Liver (tissue), 9 donors: Measurements from ENCODE around the gene MPND. TPM values are rescaled to one million over a fixed set of nuclear protein-coding genes. Genes with fewer than 3 reads are reported as not detected.

Experiments
- DNase-seq: peaks from one replicate; pipeline ENCODE4 v3.0.0-alpha.2; 2017; ENCODE audit warnings: low spot score
- H3K27ac ChIP-seq, 2 donors: one replicate each; pipeline ENCODE4 v1.7.0; 2013; ENCODE audit warnings: inconsistent platforms in 2 of 2, low read length in 2 of 2, control low read depth in 1 of 2, low read depth in 1 of 2, mild to moderate bottlenecking in 1 of 2
- H3K27me3 ChIP-seq, 4 donors: one replicate each; pipeline versions ENCODE4 v1.6.1 to v1.7.0; 2013; ENCODE audit warnings: low read length in 3 of 4, inconsistent platforms in 1 of 4, mild to moderate bottlenecking in 1 of 4, moderate library complexity in 1 of 4; ENCODE audit not compliant: control insufficient read depth in 4 of 4, insufficient read depth in 4 of 4
- H3K36me3 ChIP-seq, 4 donors: one replicate each; pipeline versions ENCODE4 v1.6.1 to v1.7.0; 2013; ENCODE audit warnings: low read length in 3 of 4, mild to moderate bottlenecking in 3 of 4, low read depth in 1 of 4, moderate library complexity in 1 of 4; ENCODE audit not compliant: control insufficient read depth in 4 of 4, insufficient read depth in 3 of 4
- H3K4me1 ChIP-seq, 4 donors: one replicate each; pipeline versions ENCODE4 v1.6.1 to v1.7.0; 2013; ENCODE audit warnings: low read length in 3 of 4, mild to moderate bottlenecking in 3 of 4, moderate library complexity in 1 of 4; ENCODE audit not compliant: control insufficient read depth in 4 of 4, insufficient read depth in 4 of 4
- H3K4me3 ChIP-seq, 3 donors: one replicate each; pipeline versions ENCODE4 v1.6.1 to v1.7.0; 2013; ENCODE audit warnings: low read length in 3 of 3, control low read depth in 1 of 3, low read depth in 1 of 3, mild to moderate bottlenecking in 1 of 3
- H3K9ac ChIP-seq, 2 donors: one replicate each; pipeline ENCODE4 v1.7.0; 2013; ENCODE audit warnings: low read length in 2 of 2, mild to moderate bottlenecking in 2 of 2, moderate library complexity in 2 of 2, control low read depth in 1 of 2, low read depth in 1 of 2
- H3K9me3 ChIP-seq, 4 donors: one replicate each; pipeline versions ENCODE4 v1.6.1 to v1.7.0; 2013; ENCODE audit warnings: low read length in 3 of 4; ENCODE audit not compliant: control insufficient read depth in 4 of 4
- FOXA1 ChIP-seq: IDR thresholded peaks from 2 replicates; pipeline ENCODE4 v1.6.1; 2016; ENCODE audit warnings: antibody characterized with exemption
- FOXA2 ChIP-seq: IDR thresholded peaks from 2 replicates; pipeline ENCODE4 v1.6.1; 2016; ENCODE audit warnings: antibody characterized with exemption
- GABPA ChIP-seq, 2 donors: IDR thresholded peaks in 1 of 2; conservative IDR thresholded peaks in 1 of 2; 2 replicates each; pipeline ENCODE4 v1.6.1; 2016; ENCODE audit warnings: antibody characterized with exemption in 2 of 2, mild to moderate bottlenecking in 1 of 2, moderate library complexity in 1 of 2
- HNF4A ChIP-seq, 2 donors: conservative IDR thresholded peaks; 2 replicates each; pipeline ENCODE4 v1.6.1; 2016; ENCODE audit warnings: antibody characterized with exemption in 2 of 2, mild to moderate bottlenecking in 2 of 2
- HNF4G ChIP-seq: IDR thresholded peaks from 2 replicates; pipeline ENCODE4 v1.6.1; 2016; ENCODE audit warnings: antibody characterized with exemption
- JUND ChIP-seq, 2 donors: IDR thresholded peaks; 2 replicates each; pipeline ENCODE4 v1.6.1; 2016; ENCODE audit warnings: antibody characterized with exemption in 2 of 2
- RAD21 ChIP-seq, 2 donors: IDR thresholded peaks; 2 replicates each; pipeline ENCODE4 v1.6.1; 2016; ENCODE audit warnings: antibody characterized with exemption in 2 of 2, mild to moderate bottlenecking in 2 of 2
- RXRA ChIP-seq, 2 donors: IDR thresholded peaks; 2 replicates each; pipeline ENCODE4 v1.6.1; 2017 to 2018; ENCODE audit warnings: antibody characterized with exemption in 2 of 2, mild to moderate bottlenecking in 1 of 2
- SP1 ChIP-seq: IDR thresholded peaks from 2 replicates; pipeline ENCODE4 v1.6.1; 2018; ENCODE audit warnings: antibody characterized with exemption, mild to moderate bottlenecking
- TAF1 ChIP-seq: conservative IDR thresholded peaks from 2 replicates; pipeline ENCODE4 v1.6.1; 2016; ENCODE audit warnings: antibody characterized with exemption, mild to moderate bottlenecking
- YY1 ChIP-seq: IDR thresholded peaks from 2 replicates; pipeline ENCODE4 v1.6.1; 2016; ENCODE audit warnings: antibody characterized with exemption, mild to moderate bottlenecking
- WGBS: extraction: QIAGEN DNeasy Blood & Tissue Kit; methylation state at CpG from one replicate; pipeline ENCODE4 v1.1.7; 2013; 5-methylcytosine and 5-hydroxymethylcytosine counted together
- polyA plus RNA-seq, 2 donors: library from polyadenylated mRNA; stranded (reverse) in 1 of 2; unstranded in 1 of 2; fragments of 200-250 nt in 1 of 2; fragments of >200 nt in 1 of 2; fragmentation: Nextera tagmentation in 1 of 2; extraction: Ambion mirVana in 1 of 2; gene quantifications; one replicate each; pipeline versions ENCODE4 v1.2.1 to v1.2.3, GENCODE V29; 2013 to 2015
- total RNA-seq, 2 donors: library from RNA; depleted of rRNA; stranded (reverse); fragments of >200 nt; gene quantifications; one replicate each; pipeline ENCODE4 v1.2.3, GENCODE V29; 2014
- TF ChIP-seq, protein P1 (sequence below): IDR thresholded peaks from 2 replicates; pipeline ENCODE4 v1.6.1; 2016; ENCODE audit warnings: antibody characterized with exemption
- TF ChIP-seq, protein P2 (sequence below): IDR thresholded peaks from 2 replicates; pipeline ENCODE4 v1.6.1; 2016; ENCODE audit warnings: antibody characterized with exemption
- TF ChIP-seq, protein P3 (sequence below): fragments of 150-350 bp; IDR thresholded peaks from 2 replicates; pipeline ENCODE4 v1.5.1; 2017; ENCODE audit warnings: improper control_type of control experiment, low read depth, low read length; ENCODE audit not compliant: missing input control
- TF ChIP-seq, protein P4 (sequence below): IDR thresholded peaks from 2 replicates; pipeline ENCODE4 v1.6.1; 2016; ENCODE audit warnings: antibody characterized with exemption
- TF ChIP-seq, protein P5 (sequence below): IDR thresholded peaks from 2 replicates; pipeline ENCODE4 v1.6.1; 2016; ENCODE audit warnings: antibody characterized with exemption, mild to moderate bottlenecking
- donor health status: healthy.
- donor health status: healthy.
- donor health status: healthy.
- donor health status: healthy.
- donor health status: healthy.

Gene MPND
- total and polyA plus RNA-seq, 4 donors, result 4.7 to 9.9 (median 9.2) TPM

DNA sequence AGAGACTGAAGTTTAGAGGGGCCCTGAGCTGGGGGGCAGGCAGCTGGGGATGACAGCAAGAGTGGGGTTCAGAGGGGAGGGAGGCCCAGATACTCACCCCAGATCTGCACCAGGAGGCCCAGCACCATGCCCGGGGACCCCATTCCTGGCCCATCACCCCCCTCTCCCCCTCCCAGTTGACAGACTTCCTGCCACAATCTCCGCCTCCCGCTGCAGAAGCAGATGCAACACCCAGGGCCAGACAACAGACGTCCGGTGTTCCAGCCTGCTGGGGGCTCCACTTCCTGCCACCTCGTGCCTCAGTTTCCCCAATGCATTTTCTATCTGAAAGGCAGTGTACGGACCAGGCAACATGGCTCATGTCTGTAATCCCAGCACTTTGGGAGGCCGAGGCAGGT, 41.1 kb upstream of the MPND start, which contains the start of gene TMIGD2:
Gene TMIGD2, minus strand, starts transcription at position 147 of the 398 bp plus-strand sequence. Its CDS starts 4 bp downstream, at position 143.
- no peak within 1 kb of the TSS for H3K4me3 ChIP-seq
- TF ChIP-seq JUND (IDR thresholded peaks at IDR 0.05), result no peak
- WGBS, result 73% methylated on average over 8 of the region's 8 CpGs
- no peaks in the 10 kb centered on the region for H3K9me3 ChIP-seq
- no peaks in the 10 kb centered on the region for H3K36me3 ChIP-seq
- DNase-seq, result no peak
- no peak within 1 kb of the TSS for H3K9ac ChIP-seq
- no peaks in the 10 kb centered on the region for H3K4me1 ChIP-seq
- H3K27ac ChIP-seq, result no peak within 1 kb of the TSS
- H3K27me3 ChIP-seq, result no peaks in the 10 kb centered on the region

DNA sequence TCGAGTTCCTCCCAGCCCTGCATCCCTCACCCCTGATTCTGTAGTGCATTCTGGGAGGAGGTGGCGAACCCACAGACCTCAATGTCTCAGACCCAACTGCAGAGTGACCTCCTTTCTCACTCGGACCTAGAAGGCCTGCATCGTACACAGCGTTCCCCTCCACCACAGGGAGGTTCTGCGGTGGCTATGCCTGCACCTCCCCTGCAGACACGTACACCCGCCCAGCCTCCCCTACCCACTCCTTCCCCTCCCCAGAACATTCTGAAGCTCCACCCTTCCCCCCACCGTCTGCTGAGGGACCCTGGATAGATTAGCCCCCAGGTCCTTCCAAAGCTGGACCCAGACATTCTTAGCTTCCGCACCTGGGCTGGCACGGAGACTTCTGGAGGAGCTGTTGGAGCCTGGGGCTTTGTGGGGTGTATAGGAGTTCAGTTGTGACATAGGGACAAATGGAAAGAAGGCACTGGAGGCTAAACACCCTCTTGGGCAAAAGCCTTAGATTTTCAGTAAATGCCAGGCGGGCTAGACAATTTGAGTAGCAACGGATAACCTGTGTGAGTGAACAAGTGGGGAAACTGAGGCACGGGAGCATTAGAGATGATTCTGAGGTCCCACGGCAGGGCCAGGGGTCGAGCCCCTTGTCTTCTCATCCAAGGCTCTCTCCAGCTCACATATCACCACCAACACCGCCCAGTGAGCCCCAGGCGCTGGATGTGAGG, 39.4 kb upstream of the MPND start:
- Histone ChIP-seq H3K27me3 (no peaks in the 10 kb centered on the region), H3K4me1 (no peaks in the 10 kb centered on the region), H3K9ac (no peak overlapping the region), H3K4me3 (no peak overlapping the region), H3K27ac (no peak overlapping the region), H3K36me3 (no peaks in the 10 kb centered on the region), H3K9me3 (no peaks in the 10 kb centered on the region)
- no peak for TF ChIP-seq GABPA (IDR thresholded peaks at IDR 0.05 in 1 of 2, conservative IDR thresholded peaks at IDR 0.05 in 1 of 2)
- TF ChIP-seq, protein P1, sequence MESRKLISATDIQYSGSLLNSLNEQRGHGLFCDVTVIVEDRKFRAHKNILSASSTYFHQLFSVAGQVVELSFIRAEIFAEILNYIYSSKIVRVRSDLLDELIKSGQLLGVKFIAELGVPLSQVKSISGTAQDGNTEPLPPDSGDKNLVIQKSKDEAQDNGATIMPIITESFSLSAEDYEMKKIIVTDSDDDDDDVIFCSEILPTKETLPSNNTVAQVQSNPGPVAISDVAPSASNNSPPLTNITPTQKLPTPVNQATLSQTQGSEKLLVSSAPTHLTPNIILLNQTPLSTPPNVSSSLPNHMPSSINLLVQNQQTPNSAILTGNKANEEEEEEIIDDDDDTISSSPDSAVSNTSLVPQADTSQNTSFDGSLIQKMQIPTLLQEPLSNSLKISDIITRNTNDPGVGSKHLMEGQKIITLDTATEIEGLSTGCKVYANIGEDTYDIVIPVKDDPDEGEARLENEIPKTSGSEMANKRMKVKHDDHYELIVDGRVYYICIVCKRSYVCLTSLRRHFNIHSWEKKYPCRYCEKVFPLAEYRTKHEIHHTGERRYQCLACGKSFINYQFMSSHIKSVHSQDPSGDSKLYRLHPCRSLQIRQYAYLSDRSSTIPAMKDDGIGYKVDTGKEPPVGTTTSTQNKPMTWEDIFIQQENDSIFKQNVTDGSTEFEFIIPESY, result no peak
- 53% methylated on average over 18 of the region's 18 CpGs for WGBS
- no peak for DNase-seq

DNA sequence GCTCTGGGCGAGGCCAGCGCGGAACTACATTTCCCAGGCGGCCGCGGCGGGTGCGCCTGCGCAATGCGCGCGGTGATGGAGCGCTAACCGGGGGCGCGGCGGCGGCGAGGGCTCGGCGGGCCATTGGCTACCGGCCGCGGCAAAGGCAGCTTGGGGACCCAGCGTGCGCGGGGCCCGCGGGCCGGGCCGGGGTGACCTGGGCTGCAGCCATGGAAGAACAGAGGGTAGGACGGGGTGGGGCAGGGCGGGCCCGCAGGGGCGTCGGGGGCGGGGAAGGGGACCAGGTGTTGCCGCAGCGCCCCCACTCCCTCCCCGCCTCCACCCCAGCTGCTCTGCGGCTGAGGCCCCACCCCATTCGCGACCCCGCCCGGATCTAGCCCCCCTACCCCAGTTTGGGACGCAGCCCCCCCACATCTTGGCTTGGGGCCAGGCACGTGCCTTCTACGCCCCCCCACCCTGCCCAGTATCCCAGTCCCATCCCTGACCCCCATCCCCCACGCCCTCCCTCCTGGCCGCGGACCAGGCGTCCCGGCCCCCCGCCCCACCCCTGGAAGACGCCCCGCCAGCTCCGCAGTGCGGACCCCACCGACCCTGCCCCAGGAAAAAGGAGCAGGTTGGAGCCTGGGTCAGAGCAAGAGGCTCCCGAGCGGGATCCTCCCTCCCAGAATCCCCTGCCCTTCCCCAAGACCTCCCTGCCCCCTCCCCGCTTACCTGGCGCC, 38.7 kb upstream of the MPND start, which contains the start of gene FSD1:
Gene FSD1, plus strand, starts transcription at position 61 of the 719 bp plus-strand sequence. Its CDS starts 149 bp downstream, at position 210.
- H3K27ac ChIP-seq, result no peak within 1 kb of the TSS

More for the DNA sequence above, 38.7 kb upstream of the MPND start, which contains the start of gene FSD1:
- TF ChIP-seq, protein P1, result no peak
- TF ChIP-seq, protein P2, sequence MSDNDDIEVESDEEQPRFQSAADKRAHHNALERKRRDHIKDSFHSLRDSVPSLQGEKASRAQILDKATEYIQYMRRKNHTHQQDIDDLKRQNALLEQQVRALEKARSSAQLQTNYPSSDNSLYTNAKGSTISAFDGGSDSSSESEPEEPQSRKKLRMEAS, result no peak
- TF ChIP-seq, protein P3, sequence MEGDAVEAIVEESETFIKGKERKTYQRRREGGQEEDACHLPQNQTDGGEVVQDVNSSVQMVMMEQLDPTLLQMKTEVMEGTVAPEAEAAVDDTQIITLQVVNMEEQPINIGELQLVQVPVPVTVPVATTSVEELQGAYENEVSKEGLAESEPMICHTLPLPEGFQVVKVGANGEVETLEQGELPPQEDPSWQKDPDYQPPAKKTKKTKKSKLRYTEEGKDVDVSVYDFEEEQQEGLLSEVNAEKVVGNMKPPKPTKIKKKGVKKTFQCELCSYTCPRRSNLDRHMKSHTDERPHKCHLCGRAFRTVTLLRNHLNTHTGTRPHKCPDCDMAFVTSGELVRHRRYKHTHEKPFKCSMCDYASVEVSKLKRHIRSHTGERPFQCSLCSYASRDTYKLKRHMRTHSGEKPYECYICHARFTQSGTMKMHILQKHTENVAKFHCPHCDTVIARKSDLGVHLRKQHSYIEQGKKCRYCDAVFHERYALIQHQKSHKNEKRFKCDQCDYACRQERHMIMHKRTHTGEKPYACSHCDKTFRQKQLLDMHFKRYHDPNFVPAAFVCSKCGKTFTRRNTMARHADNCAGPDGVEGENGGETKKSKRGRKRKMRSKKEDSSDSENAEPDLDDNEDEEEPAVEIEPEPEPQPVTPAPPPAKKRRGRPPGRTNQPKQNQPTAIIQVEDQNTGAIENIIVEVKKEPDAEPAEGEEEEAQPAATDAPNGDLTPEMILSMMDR, result no peak
- TF ChIP-seq, protein P4, sequence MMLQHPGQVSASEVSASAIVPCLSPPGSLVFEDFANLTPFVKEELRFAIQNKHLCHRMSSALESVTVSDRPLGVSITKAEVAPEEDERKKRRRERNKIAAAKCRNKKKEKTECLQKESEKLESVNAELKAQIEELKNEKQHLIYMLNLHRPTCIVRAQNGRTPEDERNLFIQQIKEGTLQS, result no peak
- no peak for TF ChIP-seq HNF4A (conservative IDR thresholded peaks at IDR 0.05)
- TF ChIP-seq JUND (IDR thresholded peaks at IDR 0.05), result no peak
- no peak for TF ChIP-seq RXRA (IDR thresholded peaks at IDR 0.05)
- TF ChIP-seq TAF1, result no peak
- TF ChIP-seq SP1, result no peak
- TF ChIP-seq YY1, result no peak
- TF ChIP-seq GABPA (IDR thresholded peaks at IDR 0.05 in 1 of 2, conservative IDR thresholded peaks at IDR 0.05 in 1 of 2), result no peak
- no peak for TF ChIP-seq HNF4G
- no peak for TF ChIP-seq FOXA1
- no peak for TF ChIP-seq RAD21 (IDR thresholded peaks at IDR 0.05)
- no peak for TF ChIP-seq FOXA2
- TF ChIP-seq, protein P5, sequence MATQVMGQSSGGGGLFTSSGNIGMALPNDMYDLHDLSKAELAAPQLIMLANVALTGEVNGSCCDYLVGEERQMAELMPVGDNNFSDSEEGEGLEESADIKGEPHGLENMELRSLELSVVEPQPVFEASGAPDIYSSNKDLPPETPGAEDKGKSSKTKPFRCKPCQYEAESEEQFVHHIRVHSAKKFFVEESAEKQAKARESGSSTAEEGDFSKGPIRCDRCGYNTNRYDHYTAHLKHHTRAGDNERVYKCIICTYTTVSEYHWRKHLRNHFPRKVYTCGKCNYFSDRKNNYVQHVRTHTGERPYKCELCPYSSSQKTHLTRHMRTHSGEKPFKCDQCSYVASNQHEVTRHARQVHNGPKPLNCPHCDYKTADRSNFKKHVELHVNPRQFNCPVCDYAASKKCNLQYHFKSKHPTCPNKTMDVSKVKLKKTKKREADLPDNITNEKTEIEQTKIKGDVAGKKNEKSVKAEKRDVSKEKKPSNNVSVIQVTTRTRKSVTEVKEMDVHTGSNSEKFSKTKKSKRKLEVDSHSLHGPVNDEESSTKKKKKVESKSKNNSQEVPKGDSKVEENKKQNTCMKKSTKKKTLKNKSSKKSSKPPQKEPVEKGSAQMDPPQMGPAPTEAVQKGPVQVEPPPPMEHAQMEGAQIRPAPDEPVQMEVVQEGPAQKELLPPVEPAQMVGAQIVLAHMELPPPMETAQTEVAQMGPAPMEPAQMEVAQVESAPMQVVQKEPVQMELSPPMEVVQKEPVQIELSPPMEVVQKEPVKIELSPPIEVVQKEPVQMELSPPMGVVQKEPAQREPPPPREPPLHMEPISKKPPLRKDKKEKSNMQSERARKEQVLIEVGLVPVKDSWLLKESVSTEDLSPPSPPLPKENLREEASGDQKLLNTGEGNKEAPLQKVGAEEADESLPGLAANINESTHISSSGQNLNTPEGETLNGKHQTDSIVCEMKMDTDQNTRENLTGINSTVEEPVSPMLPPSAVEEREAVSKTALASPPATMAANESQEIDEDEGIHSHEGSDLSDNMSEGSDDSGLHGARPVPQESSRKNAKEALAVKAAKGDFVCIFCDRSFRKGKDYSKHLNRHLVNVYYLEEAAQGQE, result no peak
- WGBS, result 12% methylated on average over 63 of the region's 63 CpGs
- Histone ChIP-seq H3K27me3 (no peaks in the 10 kb centered on the region), H3K4me1 (no peaks in the 10 kb centered on the region), H3K4me3 (no peak within 1 kb of the TSS), H3K9ac (no peak within 1 kb of the TSS), H3K9me3 (no peaks in the 10 kb centered on the region), H3K36me3 (no peaks in the 10 kb centered on the region)
- DNase-seq, result no peak
